ENCODE measurements around the gene NUP188. TPM values are rescaled to one million over a fixed set of nuclear protein-coding genes. Genes with fewer than 3 reads are reported as not detected.

Gene NUP188
- total and polyA plus RNA-seq, 2 of the 13 experiments (the other 11 are each of a cell fraction or from before 2014, with no cell fraction given) = 28.0 to 38.5 TPM

- TF ChIP-seq FOSL2 (CRISPR knock-in tag; IDR thresholded peaks at IDR 0.05) (peak; percentile 42; the same call in 1 of the 2 replicates), ZNF678 (CRISPR knock-in tag; IDR thresholded peaks at IDR 0.05) (no peak), ZFP36L2 (CRISPR knock-in tag; IDR thresholded peaks at IDR 0.05) (no peak), ZFP37 (CRISPR knock-in tag; IDR thresholded peaks at IDR 0.05; ENCODE audit: borderline replicate concordance) (no peak), AGO2 (optimal IDR thresholded peaks at IDR 0.05; ENCODE audit: low read depth, low read length) (peak; percentile 78), HNRNPUL1 (IDR thresholded peaks at IDR 0.05; ENCODE audit: low read depth, low read length) (peak; percentile 80), ZSCAN5A (CRISPR knock-in tag; IDR thresholded peaks at IDR 0.05; ENCODE audit: borderline replicate concordance) (no peak), HDAC2 (CRISPR knock-in tag; IDR thresholded peaks at IDR 0.05) (peak; percentile 58; the same call in 1 of the 2 replicates), CERS6 (CRISPR knock-in tag; IDR thresholded peaks at IDR 0.05) (no peak), ZFP90 (CRISPR knock-in tag; IDR thresholded peaks at IDR 0.05; ENCODE audit: borderline replicate concordance) (no peak), ATF5 (CRISPR knock-in tag; IDR thresholded peaks at IDR 0.05; ENCODE audit: low read depth) (no peak), ZNF484 (CRISPR knock-in tag; IDR thresholded peaks at IDR 0.05; ENCODE audit: borderline replicate concordance, low read depth) (no peak), ZNF850 (CRISPR knock-in tag; conservative IDR thresholded peaks at IDR 0.05) (no peak), TBP (CRISPR knock-in tag; IDR thresholded peaks at IDR 0.05) (no peak), KMT2A (CRISPR knock-in tag; IDR thresholded peaks at IDR 0.05) (peak; percentile 89)
- TF ChIP-seq, protein P1, sequence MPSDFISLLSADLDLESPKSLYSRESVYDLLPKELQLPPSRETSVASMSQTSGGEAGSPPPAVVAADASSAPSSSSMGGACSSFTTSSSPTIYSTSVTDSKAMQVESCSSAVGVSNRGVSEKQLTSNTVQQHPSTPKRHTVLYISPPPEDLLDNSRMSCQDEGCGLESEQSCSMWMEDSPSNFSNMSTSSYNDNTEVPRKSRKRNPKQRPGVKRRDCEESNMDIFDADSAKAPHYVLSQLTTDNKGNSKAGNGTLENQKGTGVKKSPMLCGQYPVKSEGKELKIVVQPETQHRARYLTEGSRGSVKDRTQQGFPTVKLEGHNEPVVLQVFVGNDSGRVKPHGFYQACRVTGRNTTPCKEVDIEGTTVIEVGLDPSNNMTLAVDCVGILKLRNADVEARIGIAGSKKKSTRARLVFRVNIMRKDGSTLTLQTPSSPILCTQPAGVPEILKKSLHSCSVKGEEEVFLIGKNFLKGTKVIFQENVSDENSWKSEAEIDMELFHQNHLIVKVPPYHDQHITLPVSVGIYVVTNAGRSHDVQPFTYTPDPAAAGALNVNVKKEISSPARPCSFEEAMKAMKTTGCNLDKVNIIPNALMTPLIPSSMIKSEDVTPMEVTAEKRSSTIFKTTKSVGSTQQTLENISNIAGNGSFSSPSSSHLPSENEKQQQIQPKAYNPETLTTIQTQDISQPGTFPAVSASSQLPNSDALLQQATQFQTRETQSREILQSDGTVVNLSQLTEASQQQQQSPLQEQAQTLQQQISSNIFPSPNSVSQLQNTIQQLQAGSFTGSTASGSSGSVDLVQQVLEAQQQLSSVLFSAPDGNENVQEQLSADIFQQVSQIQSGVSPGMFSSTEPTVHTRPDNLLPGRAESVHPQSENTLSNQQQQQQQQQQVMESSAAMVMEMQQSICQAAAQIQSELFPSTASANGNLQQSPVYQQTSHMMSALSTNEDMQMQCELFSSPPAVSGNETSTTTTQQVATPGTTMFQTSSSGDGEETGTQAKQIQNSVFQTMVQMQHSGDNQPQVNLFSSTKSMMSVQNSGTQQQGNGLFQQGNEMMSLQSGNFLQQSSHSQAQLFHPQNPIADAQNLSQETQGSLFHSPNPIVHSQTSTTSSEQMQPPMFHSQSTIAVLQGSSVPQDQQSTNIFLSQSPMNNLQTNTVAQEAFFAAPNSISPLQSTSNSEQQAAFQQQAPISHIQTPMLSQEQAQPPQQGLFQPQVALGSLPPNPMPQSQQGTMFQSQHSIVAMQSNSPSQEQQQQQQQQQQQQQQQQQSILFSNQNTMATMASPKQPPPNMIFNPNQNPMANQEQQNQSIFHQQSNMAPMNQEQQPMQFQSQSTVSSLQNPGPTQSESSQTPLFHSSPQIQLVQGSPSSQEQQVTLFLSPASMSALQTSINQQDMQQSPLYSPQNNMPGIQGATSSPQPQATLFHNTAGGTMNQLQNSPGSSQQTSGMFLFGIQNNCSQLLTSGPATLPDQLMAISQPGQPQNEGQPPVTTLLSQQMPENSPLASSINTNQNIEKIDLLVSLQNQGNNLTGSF (CRISPR knock-in tag; IDR thresholded peaks at IDR 0.05) = 0 out of 2 replicates have a peak, but pooled peaks have one; percentile 65
- TF ChIP-seq, protein P2, sequence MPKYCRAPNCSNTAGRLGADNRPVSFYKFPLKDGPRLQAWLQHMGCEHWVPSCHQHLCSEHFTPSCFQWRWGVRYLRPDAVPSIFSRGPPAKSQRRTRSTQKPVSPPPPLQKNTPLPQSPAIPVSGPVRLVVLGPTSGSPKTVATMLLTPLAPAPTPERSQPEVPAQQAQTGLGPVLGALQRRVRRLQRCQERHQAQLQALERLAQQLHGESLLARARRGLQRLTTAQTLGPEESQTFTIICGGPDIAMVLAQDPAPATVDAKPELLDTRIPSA (CRISPR knock-in tag; IDR thresholded peaks at IDR 0.05; ENCODE audit: borderline replicate concordance) = no peak
Observed at GRCh38 chr9:128947527-128948301, at the start of gene NUP188, which contains the start of gene DOLK (continued).

Data from HepG2 (cell line).